ENCODE results near the gene FSTL5. TPM values are rescaled to one million over a fixed set of nuclear protein-coding genes. Genes with fewer than 3 reads are reported as not detected.

FSTL5 gene
- total and polyA plus RNA-seq, 2 of the 8 experiments (the other 6 are each of a cell fraction or from before 2014, with no cell fraction given), result 0.09 to 0.32 TPM

- CTCF ChIA-PET (ENCODE audit: partially characterized antibody), result no interaction called here
- DNase-seq (ENCODE audit: low read depth in 1 of 2, low spot score in 2 of 2) (no peak), FAIRE-seq (no peak)
- Histone ChIP-seq H3K4ac (replicated peaks; ENCODE audit: insufficient read length, low read depth, low read length) (no peak overlapping the region), H3K27ac (ENCODE audit: low read depth, low read length) (no peak overlapping the region), H3K56ac (replicated peaks; ENCODE audit: insufficient read length, low read depth, low read length) (no peak overlapping the region), H2BK5ac (ENCODE audit: low read depth, low read length) (no peak overlapping the region), H3K79me1 (ENCODE audit: low read depth, low read length) (no peaks in the 10 kb centered on the region), H2AFZ (ENCODE audit: low read length) (no peak overlapping the region), H2AK5ac (ENCODE audit: low read depth, low read length) (no peak overlapping the region), H3K9me3 (ENCODE audit: insufficient read depth in 2 of 2, low read depth in 1 of 2, low read length in 1 of 2) (no peaks in the 10 kb centered on the region), H3K23me2 (ENCODE audit: low read depth, low read length) (no peaks in the 10 kb centered on the region), H2BK20ac (ENCODE audit: low read length) (no peak overlapping the region), H2BK120ac (replicated peaks; ENCODE audit: low read depth, low read length) (no peak overlapping the region), H4K91ac (replicated peaks; ENCODE audit: insufficient read length, low read length) (no peak overlapping the region), H4K20me1 (replicated peaks in 1 of 2; ENCODE audit: control insufficient read depth in 1 of 2, insufficient read depth in 2 of 2, low read length in 2 of 2) (no peaks in the 10 kb centered on the region), H3K36me3 (ENCODE audit: control insufficient read depth in 2 of 4, insufficient read depth in 4 of 4, low read length in 3 of 4) (no peaks in the 10 kb centered on the region), H3K27me3 (replicated peaks in 1 of 4; ENCODE audit: control insufficient read depth in 3 of 4, extremely low read depth in 1 of 4, insufficient read depth in 3 of 4, low read length in 3 of 4) (no peaks in the 10 kb centered on the region), H3K14ac (ENCODE audit: insufficient read length) (no peak overlapping the region), H2BK15ac (ENCODE audit: low read length) (no peak overlapping the region), H3K4me3 (ENCODE audit: extremely low read depth in 1 of 4, insufficient read depth in 2 of 4, low read depth in 3 of 4, low read length in 4 of 4) (no peak overlapping the region), H2BK12ac (ENCODE audit: low read depth, low read length) (no peak overlapping the region), H3K23ac (ENCODE audit: insufficient read length) (no peak overlapping the region), H3K18ac (ENCODE audit: extremely low read depth, low read length) (no peak overlapping the region), H3K9ac (replicated peaks in 1 of 4; ENCODE audit: extremely low read depth in 1 of 4, low read depth in 3 of 4, low read length in 3 of 4) (no peak overlapping the region), H3K4me1 (replicated peaks in 1 of 4; ENCODE audit: control insufficient read depth in 3 of 4, insufficient read depth in 4 of 4, low read length in 3 of 4) (no peaks in the 10 kb centered on the region), H3K4me2 (ENCODE audit: insufficient read depth in 1 of 2, low read depth in 2 of 2, low read length in 2 of 2) (no peak overlapping the region), H4K8ac (ENCODE audit: extremely low read depth, insufficient read depth, low read length) (no peak overlapping the region), H3K79me2 (ENCODE audit: control insufficient read depth in 1 of 2, insufficient read depth in 2 of 2, low read length in 2 of 2) (no peaks in the 10 kb centered on the region), H4K5ac (ENCODE audit: insufficient read length, low read depth, low read length) (no peak overlapping the region)
- POLR2A ChIA-PET (ENCODE audit: partially characterized antibody), result no interaction called here
- 92% methylated on average over 3 of the region's 3 CpGs; no CpG with 5 or more reads in 1 of the 2 experiments for WGBS, 2 experiments (ENCODE audit: extremely low coverage in 1 of 2, insufficient coverage in 1 of 2, insufficient read length in 1 of 2, insufficient replicate concordance in 2 of 2, low coverage in 1 of 2, low lambda C conversion rate in 2 of 2, missing lambda C conversion rate in 1 of 2)
- no peak for TF ChIP-seq CREB1 (IDR thresholded peaks at IDR 0.05)
- no peak for TF ChIP-seq HDAC6 (IDR thresholded peaks at IDR 0.05; ENCODE audit: low read depth, low read length)
- no peak for TF ChIP-seq RNF2 (IDR thresholded peaks at IDR 0.05; ENCODE audit: borderline replicate concordance, low read depth, low read length, missing control alignments, poor library complexity, severe bottlenecking)
- TF ChIP-seq TAF7 (optimal IDR thresholded peaks at IDR 0.05; ENCODE audit: borderline replicate concordance, low read depth, low read length), result no peak
- no peak for TF ChIP-seq BCL11A (IDR thresholded peaks at IDR 0.05; ENCODE audit: low read depth in 2 of 2, low read length in 2 of 2)
- no peak for TF ChIP-seq SIN3A (conservative IDR thresholded peaks at IDR 0.05 in 1 of 2, IDR thresholded peaks at IDR 0.05 in 1 of 2; ENCODE audit: low read depth in 1 of 2, low read length in 2 of 2)
Measured at GRCh38 chr4:161760008-161760407, 403.8 kb downstream of the FSTL5 start.

Measured in H1 (cell line).